Fibroblast of lung (primary cell): ENCODE results near the gene ALOX12B.

Experiments
- EZH2 ChIP-seq: IDR thresholded peaks from 2 replicates; pipeline ENCODE4 v1.5.1; 2012; ENCODE audit warnings: low read length, control low read depth, mild to moderate bottlenecking; ENCODE audit errors: missing control alignments
- TF ChIP-seq, protein P1 (sequence below), 2 donors: IDR thresholded peaks in 1 of 2; conservative IDR thresholded peaks in 1 of 2; 1 replicate in 1 of 2; 2 replicates in 1 of 2; pipeline ENCODE4 v1.5.1; 2011 to 2012; ENCODE audit warnings: low read length in 2 of 2, control low read depth in 1 of 2, inconsistent platforms in 1 of 2, low read depth in 1 of 2, mild to moderate bottlenecking in 1 of 2

DNA sequence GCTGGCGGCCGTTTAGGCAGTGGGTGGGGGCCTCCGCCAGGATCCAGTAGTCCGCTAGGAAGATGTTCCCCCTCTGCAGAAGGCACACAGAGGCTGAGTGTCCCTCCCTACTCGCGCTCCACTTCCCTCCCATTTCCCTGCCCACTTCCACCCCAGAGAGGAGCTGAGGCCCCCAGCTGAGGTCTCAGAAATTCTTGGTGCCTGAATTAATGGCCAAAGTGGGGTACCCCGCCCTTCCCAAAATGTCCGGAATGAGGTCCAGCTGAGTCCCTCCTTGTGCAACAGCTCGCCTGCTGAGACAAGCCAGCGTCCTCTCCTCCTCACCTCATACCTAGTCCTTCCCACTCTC is 22.9 kb upstream of the ALOX12B start:
- TF ChIP-seq, protein P1, sequence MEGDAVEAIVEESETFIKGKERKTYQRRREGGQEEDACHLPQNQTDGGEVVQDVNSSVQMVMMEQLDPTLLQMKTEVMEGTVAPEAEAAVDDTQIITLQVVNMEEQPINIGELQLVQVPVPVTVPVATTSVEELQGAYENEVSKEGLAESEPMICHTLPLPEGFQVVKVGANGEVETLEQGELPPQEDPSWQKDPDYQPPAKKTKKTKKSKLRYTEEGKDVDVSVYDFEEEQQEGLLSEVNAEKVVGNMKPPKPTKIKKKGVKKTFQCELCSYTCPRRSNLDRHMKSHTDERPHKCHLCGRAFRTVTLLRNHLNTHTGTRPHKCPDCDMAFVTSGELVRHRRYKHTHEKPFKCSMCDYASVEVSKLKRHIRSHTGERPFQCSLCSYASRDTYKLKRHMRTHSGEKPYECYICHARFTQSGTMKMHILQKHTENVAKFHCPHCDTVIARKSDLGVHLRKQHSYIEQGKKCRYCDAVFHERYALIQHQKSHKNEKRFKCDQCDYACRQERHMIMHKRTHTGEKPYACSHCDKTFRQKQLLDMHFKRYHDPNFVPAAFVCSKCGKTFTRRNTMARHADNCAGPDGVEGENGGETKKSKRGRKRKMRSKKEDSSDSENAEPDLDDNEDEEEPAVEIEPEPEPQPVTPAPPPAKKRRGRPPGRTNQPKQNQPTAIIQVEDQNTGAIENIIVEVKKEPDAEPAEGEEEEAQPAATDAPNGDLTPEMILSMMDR (conservative IDR thresholded peaks at IDR 0.05 in 1 of 2, IDR thresholded peaks at IDR 0.05 in 1 of 2; ENCODE audit: low read depth in 1 of 2, low read length in 2 of 2) = no peak
- no peak for TF ChIP-seq EZH2
